Smooth muscle cell (in vitro differentiated cells): ENCODE results near the gene KIF1A. TPM values are rescaled to one million over a fixed set of nuclear protein-coding genes. Genes with fewer than 3 reads are reported as not detected.

Experiments used
- DNase-seq: peaks from one replicate; lab custom pipeline; 2025; ENCODE audit not compliant: unreplicated experiment; lab: John Stamatoyannopoulos, UW
- H2AFZ ChIP-seq: fragments of 200-600 bp; sonication (generic); 2 replicates; pipeline ENCODE4 v1.6.0; 2016; ENCODE audit warnings: antibody characterized with exemption, low read depth, mild to moderate bottlenecking
- H3F3A ChIP-seq: fragments of 200-600 bp; sonication (generic); 2 replicates; pipeline ENCODE4 v1.6.0; 2017; ENCODE audit warnings: antibody characterized with exemption, low read depth
- H3K27ac ChIP-seq: fragments of 200-600 bp; sonication (generic); 2 replicates; pipeline ENCODE4 v1.5.1; 2016; ENCODE audit warnings: low read depth, mild to moderate bottlenecking
- H3K27me3 ChIP-seq: fragments of 200-600 bp; sonication (generic); 2 replicates; pipeline ENCODE4 v1.6.1; 2016; ENCODE audit warnings: low read depth, mild to moderate bottlenecking
- H3K36me3 ChIP-seq: fragments of 200-600 bp; sonication (generic); 2 replicates; pipeline ENCODE4 v1.5.1; 2016; ENCODE audit warnings: low read depth
- H3K4me1 ChIP-seq: fragments of 200-600 bp; sonication (generic); 2 replicates; pipeline ENCODE4 v1.5.1; 2016; ENCODE audit warnings: low read depth
- H3K4me2 ChIP-seq: fragments of 200-600 bp; sonication (generic); 2 replicates; pipeline ENCODE4 v1.6.0; 2016; ENCODE audit warnings: mild to moderate bottlenecking
- H3K4me3 ChIP-seq: fragments of 200-600 bp; sonication (generic); 2 replicates; pipeline ENCODE4 v1.5.1; 2016; ENCODE audit warnings: mild to moderate bottlenecking
- H3K79me2 ChIP-seq: fragments of 200-600 bp; sonication (generic); 2 replicates; pipeline ENCODE4 v1.6.0; 2016; ENCODE audit warnings: low read depth, mild to moderate bottlenecking
- H3K9ac ChIP-seq: fragments of 200-600 bp; sonication (generic); 2 replicates; pipeline ENCODE4 v1.6.0; 2016; ENCODE audit warnings: low read depth
- H3K9me3 ChIP-seq: fragments of 200-600 bp; sonication (generic); replicated peaks from 2 replicates; pipeline ENCODE4 v1.5.1; 2016; ENCODE audit warnings: low read depth
- H4K20me1 ChIP-seq: fragments of 200-600 bp; sonication (generic); 2 replicates; pipeline ENCODE4 v1.6.0; 2016; ENCODE audit warnings: low read depth
- WGBS: methylation state at CpG from one replicate; pipeline ENCODE4 v1.1.7; 2016; ENCODE audit warnings: low lambda C conversion rate; 5-methylcytosine and 5-hydroxymethylcytosine counted together
- polyA plus RNA-seq: library from polyadenylated mRNA; unstranded; fragments of >200 nt; fragmentation: Nextera tagmentation; extraction: Ambion mirVana; gene quantifications from 2 replicates; pipeline ENCODE4 v1.2.1, GENCODE V29; 2016
- total RNA-seq: library from RNA; depleted of rRNA; stranded (reverse); fragments of >200 nt; gene quantifications from 2 replicates; pipeline ENCODE4 v1.2.3, GENCODE V29; 2014
- TF ChIP-seq, protein P1 (sequence below): fragments of 200-600 bp; sonication (generic); IDR thresholded peaks from 2 replicates; pipeline ENCODE4 v1.5.1; 2017; ENCODE audit warnings: borderline replicate concordance, mild to moderate bottlenecking, antibody characterized with exemption; ENCODE audit not compliant: insufficient read depth, poor library complexity, severe bottlenecking

Gene KIF1A
- total and polyA plus RNA-seq, 2 experiments from 2014 or later, result 4.6 to 8.4 TPM

DNA sequence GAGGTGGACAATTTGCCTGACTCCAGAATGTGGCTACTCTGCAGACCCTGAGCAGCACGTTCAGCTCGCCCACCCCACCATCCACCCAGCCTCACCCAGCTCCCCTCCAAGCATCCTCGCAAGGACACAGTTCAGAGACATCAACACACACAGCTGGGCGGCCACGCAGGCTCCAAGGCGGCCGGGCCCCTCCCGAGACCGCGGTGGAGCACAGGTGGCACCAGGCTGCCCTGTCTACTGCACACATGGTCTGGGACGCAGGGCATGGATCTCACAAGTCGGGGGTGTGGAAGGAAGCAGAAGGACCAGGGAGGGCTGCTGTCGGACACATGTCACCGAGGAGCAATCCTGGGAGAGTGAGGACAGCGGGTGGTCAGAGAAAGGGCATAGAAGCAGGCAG lies 92.1 kb downstream of the KIF1A start:
- no peaks in the 10 kb centered on the region for H3K4me1 ChIP-seq
- TF ChIP-seq, protein P1, sequence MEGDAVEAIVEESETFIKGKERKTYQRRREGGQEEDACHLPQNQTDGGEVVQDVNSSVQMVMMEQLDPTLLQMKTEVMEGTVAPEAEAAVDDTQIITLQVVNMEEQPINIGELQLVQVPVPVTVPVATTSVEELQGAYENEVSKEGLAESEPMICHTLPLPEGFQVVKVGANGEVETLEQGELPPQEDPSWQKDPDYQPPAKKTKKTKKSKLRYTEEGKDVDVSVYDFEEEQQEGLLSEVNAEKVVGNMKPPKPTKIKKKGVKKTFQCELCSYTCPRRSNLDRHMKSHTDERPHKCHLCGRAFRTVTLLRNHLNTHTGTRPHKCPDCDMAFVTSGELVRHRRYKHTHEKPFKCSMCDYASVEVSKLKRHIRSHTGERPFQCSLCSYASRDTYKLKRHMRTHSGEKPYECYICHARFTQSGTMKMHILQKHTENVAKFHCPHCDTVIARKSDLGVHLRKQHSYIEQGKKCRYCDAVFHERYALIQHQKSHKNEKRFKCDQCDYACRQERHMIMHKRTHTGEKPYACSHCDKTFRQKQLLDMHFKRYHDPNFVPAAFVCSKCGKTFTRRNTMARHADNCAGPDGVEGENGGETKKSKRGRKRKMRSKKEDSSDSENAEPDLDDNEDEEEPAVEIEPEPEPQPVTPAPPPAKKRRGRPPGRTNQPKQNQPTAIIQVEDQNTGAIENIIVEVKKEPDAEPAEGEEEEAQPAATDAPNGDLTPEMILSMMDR, result no peak
- no peak for DNase-seq
- H4K20me1 ChIP-seq, result no peaks in the 10 kb centered on the region
- no peak overlapping the region for H3K27ac ChIP-seq
- no peaks in the 10 kb centered on the region for H3K36me3 ChIP-seq
- no peaks in the 10 kb centered on the region for H3F3A ChIP-seq
- no peak overlapping the region for H3K9ac ChIP-seq
- H3K4me3 ChIP-seq, result no peak overlapping the region
- no peak overlapping the region for H2AFZ ChIP-seq
- no peaks in the 10 kb centered on the region for H3K27me3 ChIP-seq
- no peaks in the 10 kb centered on the region for H3K79me2 ChIP-seq
- WGBS, result 98% methylated on average over 15 of the region's 15 CpGs
- H3K4me2 ChIP-seq, result no peak overlapping the region
- no peaks in the 10 kb centered on the region for H3K9me3 ChIP-seq

DNA sequence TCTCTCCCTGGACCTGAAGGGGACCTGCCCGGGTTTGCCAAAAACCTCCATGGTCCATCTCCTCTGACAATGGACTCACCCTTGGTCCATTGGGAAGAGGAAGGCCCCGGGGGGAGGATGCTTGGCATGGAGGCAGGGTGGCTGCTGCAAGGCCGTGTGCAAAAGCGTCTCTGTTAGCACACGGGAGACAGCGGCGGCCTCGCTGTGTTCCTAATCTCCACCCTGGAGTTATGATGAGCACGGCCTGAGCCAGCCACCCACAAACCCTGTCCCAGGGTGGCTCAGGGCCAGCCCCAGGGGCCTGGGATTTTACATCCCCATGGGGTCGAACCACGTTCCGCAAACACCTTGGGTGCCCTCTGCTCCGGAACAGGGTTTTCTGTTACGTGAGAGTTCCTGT lies 92.6 kb downstream of the KIF1A start:
- Histone ChIP-seq H3K27ac (no peak overlapping the region), H3K36me3 (no peaks in the 10 kb centered on the region), H3K79me2 (no peaks in the 10 kb centered on the region), H3K9me3 (no peaks in the 10 kb centered on the region), H4K20me1 (no peaks in the 10 kb centered on the region), H3K27me3 (no peaks in the 10 kb centered on the region), H3K9ac (no peak overlapping the region), H3K4me3 (no peak overlapping the region), H3K4me1 (no peaks in the 10 kb centered on the region), H3F3A (no peaks in the 10 kb centered on the region), H2AFZ (no peak overlapping the region), H3K4me2 (no peak overlapping the region)
- TF ChIP-seq, protein P1, result no peak
- no peak for DNase-seq
- WGBS, result 95% methylated on average over 14 of the region's 14 CpGs

DNA sequence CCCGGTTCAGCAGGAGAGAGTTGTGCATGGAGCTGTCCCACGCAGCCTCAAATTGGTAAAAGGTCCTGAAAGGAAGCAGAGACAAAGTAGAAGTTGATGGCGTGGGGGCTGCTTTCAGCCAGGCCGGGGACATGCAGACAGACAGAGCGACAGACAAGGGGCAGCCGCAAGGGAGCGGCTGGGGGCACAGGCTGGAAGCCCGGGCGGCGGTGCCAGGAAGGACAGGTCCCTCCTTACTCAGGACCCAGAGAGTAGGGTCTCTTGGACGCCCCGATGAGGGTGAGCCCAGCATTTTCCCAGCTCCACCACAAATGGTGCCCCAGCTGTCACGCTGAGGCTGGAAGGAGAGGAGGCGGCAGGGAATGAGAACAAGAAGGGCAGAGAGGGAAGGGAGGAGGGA lies 93.1 kb downstream of the KIF1A start:
- Histone ChIP-seq H4K20me1 (no peaks in the 10 kb centered on the region), H3K9me3 (no peaks in the 10 kb centered on the region), H2AFZ (no peak overlapping the region), H3F3A (no peaks in the 10 kb centered on the region), H3K9ac (no peak overlapping the region), H3K36me3 (no peaks in the 10 kb centered on the region), H3K4me3 (no peak overlapping the region), H3K79me2 (no peaks in the 10 kb centered on the region), H3K4me2 (no peak overlapping the region), H3K4me1 (no peaks in the 10 kb centered on the region), H3K27ac (no peak overlapping the region), H3K27me3 (no peaks in the 10 kb centered on the region)
- no peak for DNase-seq
- WGBS, result 95% methylated on average over 12 of the region's 14 CpGs
- TF ChIP-seq, protein P1, result no peak

DNA sequence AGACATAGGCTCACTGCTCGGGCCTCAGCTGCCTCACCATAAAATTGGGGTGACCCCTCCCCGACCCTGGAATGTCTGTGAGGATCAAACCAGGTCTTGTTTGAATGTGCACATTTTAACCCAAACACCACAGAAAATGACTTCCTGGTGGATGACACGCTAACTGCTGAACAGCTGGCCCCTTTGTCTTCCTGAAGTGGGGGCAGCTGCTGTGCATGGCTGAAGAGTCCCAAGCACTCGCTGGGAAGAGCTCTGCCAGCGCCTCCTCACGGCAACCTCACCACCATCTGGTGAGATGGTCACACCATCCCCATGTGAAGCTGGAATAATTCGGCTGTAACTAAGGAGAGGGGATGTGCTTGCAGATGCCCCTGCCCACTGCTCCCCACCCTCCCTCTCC lies 94.3 kb downstream of the KIF1A start:
- no peaks in the 10 kb centered on the region for H3K27me3 ChIP-seq
- H3K36me3 ChIP-seq, result no peaks in the 10 kb centered on the region
- H3K79me2 ChIP-seq, result no peaks in the 10 kb centered on the region
- DNase-seq, result no peak
- H3K27ac ChIP-seq, result no peak overlapping the region
- no peak overlapping the region for H3K4me2 ChIP-seq
- H2AFZ ChIP-seq, result no peak overlapping the region
- TF ChIP-seq, protein P1, result no peak
- WGBS, result 94% methylated on average over 7 of the region's 7 CpGs
- H4K20me1 ChIP-seq, result no peaks in the 10 kb centered on the region
- H3K9me3 ChIP-seq, result no peaks in the 10 kb centered on the region
- no peaks in the 10 kb centered on the region for H3F3A ChIP-seq
- no peak overlapping the region for H3K4me3 ChIP-seq
- no peak overlapping the region for H3K9ac ChIP-seq
- H3K4me1 ChIP-seq, result no peaks in the 10 kb centered on the region
